Body of pancreas (tissue), 4 donors: ENCODE results near the gene CDC45.

Source experiments
- POLR2A ChIP-seq, 3 donors: fragments of 450-650 bp; IDR thresholded peaks; one replicate each; pipeline ENCODE4 v1.6.1; 2016; ENCODE audit warnings: antibody characterized with exemption in 3 of 3, mild to moderate bottlenecking in 2 of 3
- TF ChIP-seq, protein P1 (sequence below), 7 experiments: fragments of 450-650 bp in 4 of 7; fragments of 200-600 bp in 3 of 7; sonication (generic) in 3 of 7; IDR thresholded peaks; one replicate each; pipeline ENCODE4 v1.5.1; 2016 to 2019; ENCODE audit warnings: antibody characterized with exemption in 7 of 7

DNA sequence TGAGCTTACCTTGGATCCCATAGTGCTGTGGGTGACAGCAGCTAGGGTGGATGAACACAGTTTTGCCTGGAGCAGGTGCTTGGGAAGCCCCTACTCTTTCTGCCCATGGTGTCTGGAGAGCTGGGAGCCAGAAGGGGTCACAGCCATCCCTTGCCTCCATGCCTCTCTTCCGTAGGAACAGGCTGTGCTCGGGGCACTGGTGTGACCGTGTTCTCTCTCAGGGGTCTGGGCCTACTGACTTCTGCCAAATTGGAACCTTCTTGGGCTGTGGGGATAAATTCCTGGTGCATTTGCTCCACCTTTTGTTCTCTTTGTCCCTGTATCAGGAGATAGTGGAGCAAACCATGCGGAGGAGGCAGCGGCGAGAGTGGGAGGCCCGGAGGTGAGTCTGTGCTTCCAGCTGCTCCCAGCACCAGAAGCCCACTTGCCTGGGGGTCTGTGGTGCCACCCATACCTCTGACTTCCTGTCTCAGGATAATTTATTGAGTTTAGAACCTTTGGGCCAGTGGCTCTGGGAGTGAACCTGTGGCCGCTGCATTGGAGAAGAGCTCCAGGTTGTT, 14.4 kb downstream of the CDC45 start:
- TF ChIP-seq, protein P1, sequence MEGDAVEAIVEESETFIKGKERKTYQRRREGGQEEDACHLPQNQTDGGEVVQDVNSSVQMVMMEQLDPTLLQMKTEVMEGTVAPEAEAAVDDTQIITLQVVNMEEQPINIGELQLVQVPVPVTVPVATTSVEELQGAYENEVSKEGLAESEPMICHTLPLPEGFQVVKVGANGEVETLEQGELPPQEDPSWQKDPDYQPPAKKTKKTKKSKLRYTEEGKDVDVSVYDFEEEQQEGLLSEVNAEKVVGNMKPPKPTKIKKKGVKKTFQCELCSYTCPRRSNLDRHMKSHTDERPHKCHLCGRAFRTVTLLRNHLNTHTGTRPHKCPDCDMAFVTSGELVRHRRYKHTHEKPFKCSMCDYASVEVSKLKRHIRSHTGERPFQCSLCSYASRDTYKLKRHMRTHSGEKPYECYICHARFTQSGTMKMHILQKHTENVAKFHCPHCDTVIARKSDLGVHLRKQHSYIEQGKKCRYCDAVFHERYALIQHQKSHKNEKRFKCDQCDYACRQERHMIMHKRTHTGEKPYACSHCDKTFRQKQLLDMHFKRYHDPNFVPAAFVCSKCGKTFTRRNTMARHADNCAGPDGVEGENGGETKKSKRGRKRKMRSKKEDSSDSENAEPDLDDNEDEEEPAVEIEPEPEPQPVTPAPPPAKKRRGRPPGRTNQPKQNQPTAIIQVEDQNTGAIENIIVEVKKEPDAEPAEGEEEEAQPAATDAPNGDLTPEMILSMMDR (IDR thresholded peaks at IDR 0.05), result no peak
- no peak for TF ChIP-seq POLR2A (IDR thresholded peaks at IDR 0.05)
